ENCODE results near the gene C8A.
A peak's percentile ranks its signal among the peaks of the same experiment; 100 is the strongest.

The C8A gene

DNA sequence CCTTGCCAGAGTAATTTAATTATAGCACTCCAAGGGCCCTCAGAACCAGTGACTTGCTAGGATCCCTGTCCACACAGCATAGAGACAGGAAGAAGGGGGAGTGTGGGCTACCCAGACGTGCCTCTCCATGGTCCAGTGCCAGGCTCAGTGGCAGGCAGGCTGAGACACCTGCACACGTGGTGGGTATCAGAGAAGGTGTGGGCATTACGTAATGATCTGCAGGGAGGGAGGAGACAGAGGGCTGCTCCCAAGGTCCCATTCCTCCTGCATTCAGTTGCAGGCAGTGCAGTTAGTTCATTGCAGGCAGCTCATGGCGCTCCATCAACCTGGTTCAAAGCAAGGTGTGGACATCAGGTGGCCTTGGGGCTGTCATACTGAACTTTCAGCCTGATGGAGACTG lies 61.4 kb downstream of the C8A start:
- no peak for DNase-seq (ENCODE audit: low read depth)
- no peak for TF ChIP-seq CTCF (conservative IDR thresholded peaks at IDR 0.05; ENCODE audit: control insufficient read depth, insufficient read depth, low read depth, low read length)
- no peak overlapping the region for H3K4me3 ChIP-seq (ENCODE audit: control insufficient read depth, low read depth, low read length)

DNA sequence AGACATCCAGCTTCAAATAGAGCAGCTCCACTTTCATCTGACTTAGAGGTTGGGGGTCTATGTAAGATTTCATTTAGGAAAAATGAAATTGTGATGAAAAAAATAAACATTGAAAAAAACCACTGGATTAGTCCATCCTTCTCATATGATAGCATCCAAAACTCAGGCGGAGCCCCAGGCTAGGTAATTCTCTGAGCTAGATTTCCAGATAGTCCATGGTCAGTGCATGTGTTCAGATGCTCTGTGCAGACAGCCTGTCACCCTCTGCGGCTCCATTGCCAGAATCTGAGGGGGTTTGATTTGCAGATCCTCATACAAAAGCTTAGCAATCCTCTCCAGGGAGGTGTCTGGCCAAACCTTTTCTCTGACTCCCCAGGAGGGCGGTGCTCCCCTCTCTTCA lies 62.0 kb downstream of the C8A start:
- H3K4me3 ChIP-seq (ENCODE audit: control insufficient read depth, low read depth, low read length): no peak overlapping the region
- no peak for TF ChIP-seq CTCF (conservative IDR thresholded peaks at IDR 0.05; ENCODE audit: control insufficient read depth, insufficient read depth, low read depth, low read length)
- no peak for DNase-seq (ENCODE audit: low read depth)

- no peak overlapping the region for H3K4me3 ChIP-seq (ENCODE audit: control insufficient read depth, low read depth, low read length)
- TF ChIP-seq CTCF (conservative IDR thresholded peaks at IDR 0.05; ENCODE audit: control insufficient read depth, insufficient read depth, low read depth, low read length): no peak
- no peak for DNase-seq (ENCODE audit: low read depth)
Observed at GRCh38 chr1:56917356-56917755, 62.8 kb downstream of the C8A start.

- no peak overlapping the region for H3K4me3 ChIP-seq (ENCODE audit: control insufficient read depth, low read depth, low read length)
- TF ChIP-seq CTCF (conservative IDR thresholded peaks at IDR 0.05; ENCODE audit: control insufficient read depth, insufficient read depth, low read depth, low read length): no peak
- peak; percentile 92 for DNase-seq (ENCODE audit: low read depth)
Observed at GRCh38 chr1:56920591-56921001, 66.0 kb downstream of the C8A start.

GRCh38 chr1:56921479-56921878 lies 66.9 kb downstream of the C8A start:
- DNase-seq (ENCODE audit: low read depth): peak; percentile 38
- H3K4me3 ChIP-seq (ENCODE audit: control insufficient read depth, low read depth, low read length): no peak overlapping the region
- no peak for TF ChIP-seq CTCF (conservative IDR thresholded peaks at IDR 0.05; ENCODE audit: control insufficient read depth, insufficient read depth, low read depth, low read length)

- no peak for TF ChIP-seq CTCF (conservative IDR thresholded peaks at IDR 0.05; ENCODE audit: control insufficient read depth, insufficient read depth, low read depth, low read length)
- H3K4me3 ChIP-seq (ENCODE audit: control insufficient read depth, low read depth, low read length): no peak overlapping the region
- no peak for DNase-seq (ENCODE audit: low read depth)
Observed at GRCh38 chr1:56922070-56922469, 67.5 kb downstream of the C8A start.

DNA sequence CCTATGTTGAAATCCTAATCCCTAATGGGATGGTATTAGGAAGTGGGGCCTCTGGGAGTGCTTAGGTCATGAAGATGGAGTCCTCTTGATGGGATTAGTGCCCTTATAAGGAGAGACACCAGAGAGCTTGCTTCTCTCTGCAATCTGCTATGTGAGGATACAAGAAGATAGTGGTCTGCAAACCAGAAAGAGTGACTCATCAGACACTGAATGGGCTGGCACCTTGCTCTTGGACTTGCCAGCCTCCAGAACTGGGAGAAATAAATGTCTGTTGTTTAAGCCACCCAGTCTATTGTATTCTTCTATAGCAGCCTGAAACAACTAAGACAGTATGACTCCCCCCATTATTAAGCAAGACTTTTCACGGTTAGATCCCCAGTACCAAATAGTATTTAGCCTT lies 67.9 kb downstream of the C8A start:
- H3K4me3 ChIP-seq (ENCODE audit: control insufficient read depth, low read depth, low read length): no peak overlapping the region
- no peak for DNase-seq (ENCODE audit: low read depth)
- no peak for TF ChIP-seq CTCF (conservative IDR thresholded peaks at IDR 0.05; ENCODE audit: control insufficient read depth, insufficient read depth, low read depth, low read length)

Measured in fibroblast of mammary gland (primary cell).